IPS DF 4.7 (cell line): ENCODE data around the gene CD55.
A peak's percentile ranks its signal among the peaks of the same experiment; 100 is the strongest.

Source experiments
- DNase-seq: peaks from one replicate; pipeline ENCODE4 v3.0.0-alpha.2; 2013; ENCODE audit warnings: low spot score; ENCODE audit errors: extremely low read depth

Gene CD55

GRCh38 chr1:207321079-207321789 lies at the start of gene CD55:
Gene CD55, plus strand, starts transcription at chr1:207321678. Its CDS starts 88 bp downstream, at chr1:207321766.
- DNase-seq, result peak; percentile 79

- DNase-seq, result no peak
Measured at GRCh38 chr1:207274882-207275281, 46.6 kb upstream of the CD55 start.

GRCh38 chr1:207276465-207276864 lies 45.0 kb upstream of the CD55 start:
- DNase-seq, result no peak

- no peak for DNase-seq
Measured at GRCh38 chr1:207277241-207277640, 44.2 kb upstream of the CD55 start.

GRCh38 chr1:207279652-207280051 lies 41.8 kb upstream of the CD55 start:
- DNase-seq, result no peak

- no peak for DNase-seq
Measured at GRCh38 chr1:207280706-207281105, 40.8 kb upstream of the CD55 start.

GRCh38 chr1:207282058-207282457 lies 39.4 kb upstream of the CD55 start:
- no peak for DNase-seq

GRCh38 chr1:207282496-207283380 lies 38.7 kb upstream of the CD55 start:
- DNase-seq, result no peak

GRCh38 chr1:207283421-207283820 lies 38.1 kb upstream of the CD55 start:
- DNase-seq, result no peak

GRCh38 chr1:207284209-207284897 lies 37.1 kb upstream of the CD55 start:
- DNase-seq, result no peak

GRCh38 chr1:207286786-207287468 lies 34.6 kb upstream of the CD55 start:
- DNase-seq, result no peak

- DNase-seq, result no peak
Measured at GRCh38 chr1:207288315-207288714, 33.2 kb upstream of the CD55 start.

GRCh38 chr1:207289756-207290155 lies 31.7 kb upstream of the CD55 start:
- DNase-seq, result no peak

- no peak for DNase-seq
Measured at GRCh38 chr1:207291723-207292122, 29.8 kb upstream of the CD55 start.

- no peak for DNase-seq
Measured at GRCh38 chr1:207298186-207298585, 23.3 kb upstream of the CD55 start.

GRCh38 chr1:207298636-207299398 lies 22.7 kb upstream of the CD55 start:
- no peak for DNase-seq

GRCh38 chr1:207300970-207301369 lies 20.5 kb upstream of the CD55 start:
- no peak for DNase-seq

- DNase-seq, result no peak
Measured at GRCh38 chr1:207302618-207303393, 18.7 kb upstream of the CD55 start.

- no peak for DNase-seq
Measured at GRCh38 chr1:207304710-207305488, 16.6 kb upstream of the CD55 start.
